K562 (cell line): ENCODE results near the gene NAA15. TPM values are rescaled to one million over a fixed set of nuclear protein-coding genes. Genes with fewer than 3 reads are reported as not detected.

Source experiments
- ARID1B ChIP-seq: fragments of 450-650 bp; IDR thresholded peaks from 2 replicates; pipeline ENCODE4 v1.6.1; 2016; ENCODE audit warnings: antibody characterized with exemption, mild to moderate bottlenecking, inconsistent platforms
- EZH2 ChIP-seq: IDR thresholded peaks from 2 replicates; pipeline ENCODE4 v1.6.1; 2012; ENCODE audit warnings: low read depth, mild to moderate bottlenecking, inconsistent platforms, low read length, borderline replicate concordance
- GATA2 ChIP-seq: sonication (generic); formaldehyde crosslinking; IDR thresholded peaks from 2 replicates; pipeline ENCODE4 v1.4.0; 2020; ENCODE audit warnings: mild to moderate bottlenecking, missing genetic modification reagents
- MGA ChIP-seq: fragments of 450-650 bp; IDR thresholded peaks from 2 replicates; pipeline ENCODE4 v1.6.1; 2016; ENCODE audit warnings: mild to moderate bottlenecking, moderate library complexity
- NFYB ChIP-seq: IDR thresholded peaks from 2 replicates; pipeline ENCODE4 v1.6.1; 2011; ENCODE audit warnings: mild to moderate bottlenecking, moderate library complexity; ENCODE audit not compliant: insufficient read length; ENCODE audit errors: extremely low read depth
- NR2F6 ChIP-seq: fragments of 450-650 bp; formaldehyde crosslinking; IDR thresholded peaks from 2 replicates; pipeline ENCODE4 v1.4.0; 2020; ENCODE audit warnings: mild to moderate bottlenecking
- REST ChIP-seq, 2 experiments: fragments of 450-650 bp; formaldehyde crosslinking in 1 of 2; IDR thresholded peaks; 2 replicates each; pipeline versions ENCODE4 v1.4.0 to v1.6.1; 2014 to 2020; ENCODE audit warnings: mild to moderate bottlenecking in 2 of 2, borderline replicate concordance in 1 of 2, low read depth in 1 of 2
- polyA plus RNA-seq, 8 experiments: library from polyadenylated mRNA; depleted of rRNA in 4 of 8; stranded (reverse) in 5 of 8; unstranded in 3 of 8; fragments of >200 nt; fragmentation: Nextera tagmentation in 2 of 8; fragmentation: Illumina TruSeq in 1 of 8; extraction: Ambion mirVana in 2 of 8; extraction: Trizol in 1 of 8; gene quantifications; 2 replicates each; pipeline versions ENCODE4 v1.2.1 to v1.2.3, GENCODE V29; 2011 to 2014; ENCODE audit warnings: inconsistent platforms in 1 of 8, missing spikeins in 1 of 8
- total RNA-seq, 7 experiments: library from RNA; depleted of rRNA in 6 of 7; stranded (reverse); fragments of >200 nt in 6 of 7; fragmentation: Illumina TruSeq in 2 of 7; extraction: Trizol in 2 of 7; gene quantifications; 2 replicates each; pipeline versions ENCODE4 v1.2.1 to v1.2.3, GENCODE V29; 2011 to 2021; ENCODE audit warnings: low replicate concordance in 1 of 7

NAA15 gene
- total and polyA plus RNA-seq, 9 of the 15 experiments (the other 6 are each of a cell fraction or from before 2014, with no cell fraction given): 37.8 to 117 (median 63.2) TPM

- no peak for TF ChIP-seq NR2F6
- no peak for TF ChIP-seq EZH2
- peak; percentile 85 for TF ChIP-seq REST (IDR thresholded peaks at IDR 0.05; ENCODE audit: borderline replicate concordance)
- no peak for TF ChIP-seq REST (CRISPR knock-in tag; IDR thresholded peaks at IDR 0.05; ENCODE audit: low read depth)
- no peak for TF ChIP-seq GATA2
- no peak for TF ChIP-seq NFYB
- peak; percentile 87 for TF ChIP-seq ARID1B
- TF ChIP-seq MGA: peak; percentile 34; the same call in 1 of the 2 replicates
Measured at GRCh38 chr4:139266583-139267257, 34.6 kb upstream of the NAA15 start (continued).
